ENCODE measurements around the gene TRAF6. TPM values are rescaled to one million over a fixed set of nuclear protein-coding genes. Genes with fewer than 3 reads are reported as not detected.

Gene TRAF6
- polyA plus RNA-seq, 2 of the 4 experiments (the other 2 are of a cell fraction) = 4.6 to 9.6 TPM

- H3K4me3 ChIP-seq = no peak overlapping the region
- ATAC-seq (peak; percentile 91 to 92), FAIRE-seq (peak; percentile 51), DNase-seq (ENCODE audit: low read depth in 1 of 2, low spot score in 1 of 2) (peak; percentile 35 to 60)
- ChIA-PET CTCF (interaction anchor here (0.7 to 6.3 kb wide), 55 partner anchors 8 to 863 kb away, joined by 3 to 182 read pairs (median 5); partner anchors contain the start of genes COMMD9 and PRR5L), POLR2A (interaction anchor here (0.6 to 1.4 kb wide), 3 partner anchors 186 to 861 kb away, joined by 3 to 7 read pairs (median 4); partner anchors contain the start of gene FJX1)
- H3K4me2 ChIP-seq = no peak overlapping the region
- 21% methylated on average over 2 of the region's 2 CpGs for WGBS (ENCODE audit: missing lambda C conversion rate)
- TF ChIP-seq, protein P1, sequence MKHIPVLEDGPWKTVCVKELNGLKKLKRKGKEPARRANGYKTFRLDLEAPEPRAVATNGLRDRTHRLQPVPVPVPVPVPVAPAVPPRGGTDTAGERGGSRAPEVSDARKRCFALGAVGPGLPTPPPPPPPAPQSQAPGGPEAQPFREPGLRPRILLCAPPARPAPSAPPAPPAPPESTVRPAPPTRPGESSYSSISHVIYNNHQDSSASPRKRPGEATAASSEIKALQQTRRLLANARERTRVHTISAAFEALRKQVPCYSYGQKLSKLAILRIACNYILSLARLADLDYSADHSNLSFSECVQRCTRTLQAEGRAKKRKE (CRISPR knock-in tag; IDR thresholded peaks at IDR 0.05; ENCODE audit: low read depth) = no peak
- TF ChIP-seq RAD21 (conservative IDR thresholded peaks at IDR 0.05 in 1 of 2, IDR thresholded peaks at IDR 0.05 in 1 of 2) (peak; percentile 91), PHF8 (IDR thresholded peaks at IDR 0.05; ENCODE audit: borderline replicate concordance, low read depth) (no peak), SREBF2 (IDR thresholded peaks at IDR 0.05) (no peak), NFE2L2 (conservative IDR thresholded peaks at IDR 0.05; ENCODE audit: low read length) (no peak), SMC3 (IDR thresholded peaks at IDR 0.05) (peak; percentile 91), TFCP2L1 (CRISPR knock-in tag; IDR thresholded peaks at IDR 0.05) (no peak), CHD4 (IDR thresholded peaks at IDR 0.05; ENCODE audit: borderline replicate concordance) (no peak), CBX2 (IDR thresholded peaks at IDR 0.05; ENCODE audit: borderline replicate concordance, low read depth) (no peak)
- TF ChIP-seq, protein P2, sequence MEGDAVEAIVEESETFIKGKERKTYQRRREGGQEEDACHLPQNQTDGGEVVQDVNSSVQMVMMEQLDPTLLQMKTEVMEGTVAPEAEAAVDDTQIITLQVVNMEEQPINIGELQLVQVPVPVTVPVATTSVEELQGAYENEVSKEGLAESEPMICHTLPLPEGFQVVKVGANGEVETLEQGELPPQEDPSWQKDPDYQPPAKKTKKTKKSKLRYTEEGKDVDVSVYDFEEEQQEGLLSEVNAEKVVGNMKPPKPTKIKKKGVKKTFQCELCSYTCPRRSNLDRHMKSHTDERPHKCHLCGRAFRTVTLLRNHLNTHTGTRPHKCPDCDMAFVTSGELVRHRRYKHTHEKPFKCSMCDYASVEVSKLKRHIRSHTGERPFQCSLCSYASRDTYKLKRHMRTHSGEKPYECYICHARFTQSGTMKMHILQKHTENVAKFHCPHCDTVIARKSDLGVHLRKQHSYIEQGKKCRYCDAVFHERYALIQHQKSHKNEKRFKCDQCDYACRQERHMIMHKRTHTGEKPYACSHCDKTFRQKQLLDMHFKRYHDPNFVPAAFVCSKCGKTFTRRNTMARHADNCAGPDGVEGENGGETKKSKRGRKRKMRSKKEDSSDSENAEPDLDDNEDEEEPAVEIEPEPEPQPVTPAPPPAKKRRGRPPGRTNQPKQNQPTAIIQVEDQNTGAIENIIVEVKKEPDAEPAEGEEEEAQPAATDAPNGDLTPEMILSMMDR (IDR thresholded peaks at IDR 0.05) = peak; percentile 79
- no peak overlapping the region for H3K27ac ChIP-seq
- no peaks in the 10 kb centered on the region for H3K4me1 ChIP-seq
- H3K9me3 ChIP-seq = no peaks in the 10 kb centered on the region
Observed at GRCh38 chr11:36478700-36479329, 31.3 kb downstream of the TRAF6 start.

DNA sequence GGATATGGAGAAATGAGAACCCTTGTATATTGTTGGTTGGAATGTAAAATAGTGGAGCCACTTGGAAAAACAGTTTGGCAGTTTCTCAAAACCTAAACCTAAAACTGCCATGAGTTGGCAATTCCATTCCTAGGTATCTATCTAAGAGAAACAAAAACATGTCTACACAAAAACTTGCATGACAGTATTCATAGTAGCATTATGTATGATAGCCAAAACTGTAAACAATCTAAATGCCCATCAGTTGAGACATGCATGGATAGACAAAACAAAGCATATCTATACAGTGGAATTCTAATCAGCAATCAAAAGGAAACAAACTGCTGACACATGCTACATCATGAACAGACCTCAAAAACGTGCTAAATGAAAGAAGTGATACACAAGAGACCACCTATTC, 34.9 kb downstream of the TRAF6 start:
- H3K4me3 ChIP-seq = no peak overlapping the region
- WGBS (ENCODE audit: missing lambda C conversion rate) = 10% methylated on average over 1 of the region's 1 CpG
- no peak for ATAC-seq
- H3K4me2 ChIP-seq = no peak overlapping the region
- DNase-seq (ENCODE audit: low read depth in 1 of 2, low spot score in 1 of 2) = no peak
- H3K4me1 ChIP-seq = no peaks in the 10 kb centered on the region
- TF ChIP-seq MAFK (IDR thresholded peaks at IDR 0.05; ENCODE audit: partially characterized antibody) (peak; percentile 36), JUNB (IDR thresholded peaks at IDR 0.05) (no peak), ZC3H11A (IDR thresholded peaks at IDR 0.05) (no peak)
- TF ChIP-seq, protein P3, sequence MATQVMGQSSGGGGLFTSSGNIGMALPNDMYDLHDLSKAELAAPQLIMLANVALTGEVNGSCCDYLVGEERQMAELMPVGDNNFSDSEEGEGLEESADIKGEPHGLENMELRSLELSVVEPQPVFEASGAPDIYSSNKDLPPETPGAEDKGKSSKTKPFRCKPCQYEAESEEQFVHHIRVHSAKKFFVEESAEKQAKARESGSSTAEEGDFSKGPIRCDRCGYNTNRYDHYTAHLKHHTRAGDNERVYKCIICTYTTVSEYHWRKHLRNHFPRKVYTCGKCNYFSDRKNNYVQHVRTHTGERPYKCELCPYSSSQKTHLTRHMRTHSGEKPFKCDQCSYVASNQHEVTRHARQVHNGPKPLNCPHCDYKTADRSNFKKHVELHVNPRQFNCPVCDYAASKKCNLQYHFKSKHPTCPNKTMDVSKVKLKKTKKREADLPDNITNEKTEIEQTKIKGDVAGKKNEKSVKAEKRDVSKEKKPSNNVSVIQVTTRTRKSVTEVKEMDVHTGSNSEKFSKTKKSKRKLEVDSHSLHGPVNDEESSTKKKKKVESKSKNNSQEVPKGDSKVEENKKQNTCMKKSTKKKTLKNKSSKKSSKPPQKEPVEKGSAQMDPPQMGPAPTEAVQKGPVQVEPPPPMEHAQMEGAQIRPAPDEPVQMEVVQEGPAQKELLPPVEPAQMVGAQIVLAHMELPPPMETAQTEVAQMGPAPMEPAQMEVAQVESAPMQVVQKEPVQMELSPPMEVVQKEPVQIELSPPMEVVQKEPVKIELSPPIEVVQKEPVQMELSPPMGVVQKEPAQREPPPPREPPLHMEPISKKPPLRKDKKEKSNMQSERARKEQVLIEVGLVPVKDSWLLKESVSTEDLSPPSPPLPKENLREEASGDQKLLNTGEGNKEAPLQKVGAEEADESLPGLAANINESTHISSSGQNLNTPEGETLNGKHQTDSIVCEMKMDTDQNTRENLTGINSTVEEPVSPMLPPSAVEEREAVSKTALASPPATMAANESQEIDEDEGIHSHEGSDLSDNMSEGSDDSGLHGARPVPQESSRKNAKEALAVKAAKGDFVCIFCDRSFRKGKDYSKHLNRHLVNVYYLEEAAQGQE (IDR thresholded peaks at IDR 0.05) = no peak
- H3K9me3 ChIP-seq = no peaks in the 10 kb centered on the region
- ChIA-PET CTCF (interaction anchor here (0.6 to 6.3 kb wide), 4 partner anchors 18 to 1083 kb away, joined by 3 to 182 read pairs (median 20); partner anchors contain the start of genes COMMD9 and PRR5L), POLR2A (no interaction called here)
- peak; percentile 85 for FAIRE-seq
- no peak overlapping the region for H3K27ac ChIP-seq

GRCh38 chr11:36471577-36471976, 38.5 kb downstream of the TRAF6 start:
- Histone ChIP-seq H3K27ac (no peak overlapping the region), H3K4me3 (no peak overlapping the region), H3K4me2 (no peak overlapping the region), H3K9me3 (no peaks in the 10 kb centered on the region), H3K4me1 (no peaks in the 10 kb centered on the region)
- no peak for FAIRE-seq
- DNase-seq (ENCODE audit: low read depth in 1 of 2, low spot score in 1 of 2) = no peak
- 50% methylated on average over 1 of the region's 1 CpG for WGBS (ENCODE audit: missing lambda C conversion rate)
- ChIA-PET POLR2A (no interaction called here), CTCF (interaction anchor here (0.7 to 2.1 kb wide), 4 partner anchors 21 to 499 kb away, joined by 3 to 6 read pairs (median 4); no protein-coding TSS in a partner anchor)
- ATAC-seq = no peak
- no peak for TF ChIP-seq POLR2A (IDR thresholded peaks at IDR 0.05; ENCODE audit: low read length)
- TF ChIP-seq POLR2AphosphoS2 (conservative IDR thresholded peaks at IDR 0.05; ENCODE audit: low read length) = no peak
- no peak for TF ChIP-seq CBX2 (IDR thresholded peaks at IDR 0.05; ENCODE audit: borderline replicate concordance, low read depth)
- no peak for TF ChIP-seq ESRRA (IDR thresholded peaks at IDR 0.05; ENCODE audit: borderline replicate concordance, low read length)
- no peak for TF ChIP-seq CBX8 (IDR thresholded peaks at IDR 0.05)
- TF ChIP-seq EP300 (IDR thresholded peaks at IDR 0.05) = no peak
- no peak for TF ChIP-seq KDM1A (IDR thresholded peaks at IDR 0.05; ENCODE audit: low read depth)
- no peak for TF ChIP-seq RCOR1 (IDR thresholded peaks at IDR 0.05; ENCODE audit: low read depth, low read length)
